K562 (cell line): ENCODE results near the gene KCTD19.

Source experiments
- ATF6 ChIP-seq: sonication (generic); formaldehyde crosslinking; IDR thresholded peaks from 2 replicates; pipeline ENCODE4 v1.4.0; 2020; ENCODE audit warnings: mild to moderate bottlenecking, missing genetic modification reagents
- CHD2 ChIP-seq: IDR thresholded peaks from 2 replicates; pipeline ENCODE4 v1.6.1; 2011; ENCODE audit warnings: low read depth, low read length
- ELF4 ChIP-seq: fragments of 450-650 bp; formaldehyde crosslinking; IDR thresholded peaks from 2 replicates; pipeline ENCODE4 v1.4.0; 2022; ENCODE audit warnings: missing genetic modification characterization
- MAZ ChIP-seq, 2 experiments: fragments of 450-650 bp in 1 of 2; sonication (generic) in 1 of 2; formaldehyde crosslinking; IDR thresholded peaks in 1 of 2; conservative IDR thresholded peaks in 1 of 2; 2 replicates each; pipeline versions ENCODE4 v1.4.0 to v1.5.0; 2020; ENCODE audit warnings: mild to moderate bottlenecking in 1 of 2, missing genetic modification reagents in 1 of 2
- POLR2AphosphoS5 ChIP-seq: IDR thresholded peaks from 2 replicates; pipeline ENCODE4 v1.6.1; 2011; ENCODE audit warnings: mild to moderate bottlenecking, low read depth, low read length, moderate library complexity; ENCODE audit not compliant: control insufficient read depth, insufficient read depth
- POLR2G ChIP-seq: fragments of 200-400 bp; formaldehyde crosslinking; IDR thresholded peaks from 2 replicates; pipeline ENCODE4 v1.6.1; 2017; ENCODE audit warnings: low read depth, mild to moderate bottlenecking, antibody characterized with exemption, low read length, moderate library complexity
- RBBP5 ChIP-seq: fragments of 200-600 bp; sonication (generic); IDR thresholded peaks from 2 replicates; pipeline ENCODE4 v1.6.1; 2012; ENCODE audit warnings: borderline replicate concordance, mild to moderate bottlenecking, low read length, control low read depth, inconsistent platforms; ENCODE audit not compliant: insufficient read depth, poor library complexity, severe bottlenecking
- TCF7 ChIP-seq: sonication (generic); IDR thresholded peaks from 2 replicates; pipeline ENCODE4 v1.6.1; 2016; ENCODE audit warnings: antibody characterized with exemption, borderline replicate concordance
- ZFX ChIP-seq: sonication (generic); formaldehyde crosslinking; IDR thresholded peaks from 2 replicates; pipeline ENCODE4 v1.8.0; 2022; ENCODE audit warnings: mild to moderate bottlenecking, missing genetic modification reagents, moderate library complexity
- ZNF12 ChIP-seq: sonication (generic); formaldehyde crosslinking; IDR thresholded peaks from 2 replicates; pipeline ENCODE4 v1.4.0; 2020; ENCODE audit warnings: mild to moderate bottlenecking, missing genetic modification reagents
- ZNF551 ChIP-seq: fragments of 250-450 bp; sonication (Bioruptor Pico); IDR thresholded peaks from 2 replicates; pipeline ENCODE4 v1.5.0; 2021; ENCODE audit warnings: mild to moderate bottlenecking, moderate library complexity
- ZZZ3 ChIP-seq: fragments of 450-650 bp; IDR thresholded peaks from 2 replicates; pipeline ENCODE4 v1.6.1; 2016; ENCODE audit warnings: antibody characterized with exemption, mild to moderate bottlenecking, moderate library complexity
- TF ChIP-seq, protein P1 (sequence below), 3 experiments: IDR thresholded peaks in 2 of 3; conservative IDR thresholded peaks in 1 of 3; 2 replicates each; pipeline ENCODE4 v1.5.1; 2011 to 2012; ENCODE audit warnings: low read length in 3 of 3, mild to moderate bottlenecking in 3 of 3, control low read depth in 2 of 3, improper control_type of control experiment in 1 of 3, inconsistent platforms in 1 of 3, low read depth in 1 of 3, mixed read lengths in 1 of 3, moderate library complexity in 1 of 3; ENCODE audit not compliant: insufficient read depth in 2 of 3

GRCh38 chr16:67260426-67261063, 66.0 kb downstream of the KCTD19 start:
- TF ChIP-seq ATF6 (CRISPR knock-in tag): no peak
- no peak for TF ChIP-seq ELF4
- no peak for TF ChIP-seq POLR2G
- no peak for TF ChIP-seq RBBP5
- TF ChIP-seq, protein P1, sequence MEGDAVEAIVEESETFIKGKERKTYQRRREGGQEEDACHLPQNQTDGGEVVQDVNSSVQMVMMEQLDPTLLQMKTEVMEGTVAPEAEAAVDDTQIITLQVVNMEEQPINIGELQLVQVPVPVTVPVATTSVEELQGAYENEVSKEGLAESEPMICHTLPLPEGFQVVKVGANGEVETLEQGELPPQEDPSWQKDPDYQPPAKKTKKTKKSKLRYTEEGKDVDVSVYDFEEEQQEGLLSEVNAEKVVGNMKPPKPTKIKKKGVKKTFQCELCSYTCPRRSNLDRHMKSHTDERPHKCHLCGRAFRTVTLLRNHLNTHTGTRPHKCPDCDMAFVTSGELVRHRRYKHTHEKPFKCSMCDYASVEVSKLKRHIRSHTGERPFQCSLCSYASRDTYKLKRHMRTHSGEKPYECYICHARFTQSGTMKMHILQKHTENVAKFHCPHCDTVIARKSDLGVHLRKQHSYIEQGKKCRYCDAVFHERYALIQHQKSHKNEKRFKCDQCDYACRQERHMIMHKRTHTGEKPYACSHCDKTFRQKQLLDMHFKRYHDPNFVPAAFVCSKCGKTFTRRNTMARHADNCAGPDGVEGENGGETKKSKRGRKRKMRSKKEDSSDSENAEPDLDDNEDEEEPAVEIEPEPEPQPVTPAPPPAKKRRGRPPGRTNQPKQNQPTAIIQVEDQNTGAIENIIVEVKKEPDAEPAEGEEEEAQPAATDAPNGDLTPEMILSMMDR (IDR thresholded peaks at IDR 0.05 in 2 of 3, conservative IDR thresholded peaks at IDR 0.05 in 1 of 3; ENCODE audit: insufficient read depth in 2 of 3, low read depth in 1 of 3, low read length in 3 of 3): peak; percentile 84 to 95 (median 87)
- no peak for TF ChIP-seq TCF7
- no peak for TF ChIP-seq CHD2
- TF ChIP-seq ZZZ3: no peak
- TF ChIP-seq ZNF12: no peak
- TF ChIP-seq MAZ (CRISPR knock-in tag; conservative IDR thresholded peaks at IDR 0.05 in 1 of 2, IDR thresholded peaks at IDR 0.05 in 1 of 2): peak in 1 of 2 experiments; percentile 61; a peak in 2 of 4 replicates
- no peak for TF ChIP-seq ZNF551 (CRISPR knock-in tag)
- TF ChIP-seq POLR2AphosphoS5: no peak
- peak; percentile 41; the same call in 1 of the 2 replicates for TF ChIP-seq ZFX
